Smooth muscle cell of the brain vasculature (primary cell): ENCODE data around the gene FAM120AOS.

Source experiments
- DNase-seq: peaks from one replicate; pipeline ENCODE4 v3.0.0-alpha.2; 2012; ENCODE audit warnings: low read depth, low spot score

The FAM120AOS gene

GRCh38 chr9:93437996-93438395 lies 15.4 kb downstream of the FAM120AOS start:
- DNase-seq: no peak

- DNase-seq: no peak
Observed at GRCh38 chr9:93436655-93437407, 16.6 kb downstream of the FAM120AOS start.

GRCh38 chr9:93436218-93436617 lies 17.2 kb downstream of the FAM120AOS start:
- DNase-seq: no peak

- DNase-seq: no peak
Observed at GRCh38 chr9:93435386-93435785, 18.0 kb downstream of the FAM120AOS start.

- DNase-seq: no peak
Observed at GRCh38 chr9:93434056-93434455, 19.3 kb downstream of the FAM120AOS start.

- DNase-seq: no peak
Observed at GRCh38 chr9:93432964-93433363, 20.4 kb downstream of the FAM120AOS start.

- no peak for DNase-seq
Observed at GRCh38 chr9:93431539-93432105, 21.8 kb downstream of the FAM120AOS start.

- no peak for DNase-seq
Observed at GRCh38 chr9:93427655-93428379, 25.6 kb downstream of the FAM120AOS start.

- no peak for DNase-seq
Observed at GRCh38 chr9:93422977-93423616, 30.3 kb downstream of the FAM120AOS start.

GRCh38 chr9:93419023-93419422 lies 34.4 kb downstream of the FAM120AOS start:
- no peak for DNase-seq

- DNase-seq: no peak
Observed at GRCh38 chr9:93417538-93417937, 35.8 kb downstream of the FAM120AOS start.

GRCh38 chr9:93416530-93417235 lies 36.7 kb downstream of the FAM120AOS start:
- DNase-seq: no peak

GRCh38 chr9:93415176-93415690 lies 38.1 kb downstream of the FAM120AOS start:
- DNase-seq: no peak

- DNase-seq: no peak
Observed at GRCh38 chr9:93413530-93413929, 39.9 kb downstream of the FAM120AOS start.

GRCh38 chr9:93406371-93406770 lies 47.0 kb downstream of the FAM120AOS start:
- DNase-seq: no peak

- no peak for DNase-seq
Observed at GRCh38 chr9:93398471-93398870, 54.9 kb downstream of the FAM120AOS start.

- no peak for DNase-seq
Observed at GRCh38 chr9:93397661-93398373, 55.6 kb downstream of the FAM120AOS start.
